ENCODE data around the gene ZNF799.

The ZNF799 gene

DNA sequence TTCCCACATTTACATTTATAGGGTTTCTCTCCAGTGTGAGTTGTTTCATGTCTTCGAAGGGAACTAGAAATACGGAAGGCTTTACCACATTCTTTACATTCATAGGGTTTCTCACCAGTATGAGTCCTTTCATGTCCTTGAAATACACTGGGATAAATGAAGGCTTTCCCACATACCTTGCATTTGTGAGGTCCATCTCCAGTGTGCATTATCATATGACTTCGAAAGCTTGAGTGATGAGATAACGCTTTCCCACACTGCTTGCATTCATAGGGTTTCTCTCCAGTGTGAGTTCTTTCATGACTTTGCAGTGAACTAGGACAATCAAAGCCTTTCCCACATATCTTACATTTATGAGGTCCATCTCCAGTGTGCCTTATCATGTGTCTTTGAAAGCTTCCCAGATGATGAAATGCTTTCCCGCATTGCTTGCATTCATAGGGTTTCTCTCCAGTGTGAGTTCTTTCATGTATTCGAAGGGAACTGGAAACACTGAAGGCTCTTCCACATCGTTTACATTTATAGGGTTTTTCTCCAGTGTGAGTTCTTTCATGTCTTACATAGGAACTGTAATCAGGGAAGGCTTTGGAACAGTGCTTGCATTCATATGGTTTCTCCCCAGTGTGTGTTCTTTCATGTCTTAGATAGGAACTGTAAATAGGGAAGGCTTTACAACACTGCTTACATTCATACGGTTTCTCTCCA is 50.7 kb downstream of the ZNF799 start:
- Histone ChIP-seq H3K4me1 (ENCODE audit: insufficient read depth, low read length) (no peaks in the 10 kb centered on the region), H3K27me3 (ENCODE audit: control insufficient read depth in 1 of 2, insufficient read depth in 2 of 2, low read length in 2 of 2) (no peaks in the 10 kb centered on the region), H3K9ac (ENCODE audit: low read length) (no peak overlapping the region), H3K36me3 (ENCODE audit: insufficient read depth, low read length) (peaks cover 20% of the 10 kb centered on the region), H3K9me3 (ENCODE audit: low read length) (peaks cover 21% of the 10 kb centered on the region), H3K4me3 (ENCODE audit: low read depth in 1 of 2, low read length in 2 of 2) (no peak overlapping the region), H3K27ac (ENCODE audit: low read depth, low read length) (no peak overlapping the region)

DNA sequence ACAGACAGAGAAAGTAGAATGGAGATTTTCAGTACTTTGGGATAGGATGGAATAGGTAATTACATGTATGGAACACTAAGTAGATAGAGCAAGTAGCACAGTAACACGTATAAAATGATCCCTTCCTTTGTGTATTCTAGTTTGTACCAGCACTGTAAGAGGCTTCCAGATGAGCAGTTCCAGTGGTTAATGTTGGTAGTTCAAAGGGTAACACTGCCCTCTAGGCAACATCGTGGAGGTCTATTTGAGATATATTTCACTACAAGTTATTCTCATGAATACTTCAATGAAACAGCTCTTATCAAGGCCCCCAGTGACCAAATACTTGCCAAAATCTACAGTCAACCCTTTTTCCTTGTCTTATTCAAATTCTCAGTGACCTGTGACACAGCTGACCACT is 54.2 kb downstream of the ZNF799 start:
- Histone ChIP-seq H3K4me3 (ENCODE audit: low read depth in 1 of 2, low read length in 2 of 2) (no peak overlapping the region), H3K4me1 (ENCODE audit: insufficient read depth, low read length) (no peaks in the 10 kb centered on the region), H3K27me3 (ENCODE audit: control insufficient read depth in 1 of 2, insufficient read depth in 2 of 2, low read length in 2 of 2) (no peaks in the 10 kb centered on the region), H3K9ac (ENCODE audit: low read length) (no peak overlapping the region), H3K9me3 (ENCODE audit: low read length) (peaks cover 18% of the 10 kb centered on the region), H3K27ac (ENCODE audit: low read depth, low read length) (no peak overlapping the region), H3K36me3 (ENCODE audit: insufficient read depth, low read length) (peaks cover 20% of the 10 kb centered on the region)

DNA sequence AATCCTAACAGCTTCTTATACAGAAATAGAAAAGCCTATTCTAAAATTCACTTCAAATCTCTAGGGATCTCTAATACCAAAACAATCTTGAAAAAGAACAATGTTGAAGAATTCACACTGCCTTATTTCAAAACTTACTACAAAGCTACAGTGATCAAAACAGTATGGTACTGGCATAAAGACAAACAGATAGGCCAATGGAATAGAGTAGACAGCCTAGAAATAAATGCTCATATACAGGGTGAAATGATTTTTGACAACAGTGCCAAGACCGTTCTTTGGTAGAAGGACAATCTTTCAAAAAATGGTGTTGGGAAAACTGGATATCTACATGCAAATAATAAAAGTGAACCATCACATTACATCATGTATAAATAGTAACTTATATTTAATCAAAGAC is 55.9 kb downstream of the ZNF799 start:
- Histone ChIP-seq H3K27me3 (ENCODE audit: control insufficient read depth in 1 of 2, insufficient read depth in 2 of 2, low read length in 2 of 2) (no peaks in the 10 kb centered on the region), H3K9me3 (ENCODE audit: low read length) (peaks cover 9% of the 10 kb centered on the region), H3K9ac (ENCODE audit: low read length) (no peak overlapping the region), H3K36me3 (ENCODE audit: insufficient read depth, low read length) (peaks cover 8% of the 10 kb centered on the region), H3K27ac (ENCODE audit: low read depth, low read length) (no peak overlapping the region), H3K4me3 (ENCODE audit: low read depth in 1 of 2, low read length in 2 of 2) (no peak overlapping the region), H3K4me1 (ENCODE audit: insufficient read depth, low read length) (no peaks in the 10 kb centered on the region)
